Measurements from ENCODE around the gene PHC2.

The PHC2 gene

DNA sequence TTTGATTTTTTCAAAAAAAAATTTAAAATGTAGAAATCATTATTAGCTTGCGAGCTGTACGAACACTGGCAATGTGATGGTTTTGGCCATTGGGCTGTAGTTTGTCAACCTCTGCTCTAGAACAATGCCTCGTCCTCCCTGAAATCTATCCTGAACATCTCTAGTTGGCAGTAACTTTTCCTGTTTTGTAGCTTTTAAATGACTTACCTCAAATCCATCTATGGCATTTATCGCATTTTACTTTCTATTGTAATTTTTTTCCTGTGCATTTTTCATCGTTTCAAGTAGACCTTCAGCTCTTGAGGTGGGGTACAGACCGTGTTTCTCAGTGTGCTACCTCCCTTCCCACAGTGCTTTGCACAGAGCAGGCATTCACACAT is 79.6 kb downstream of the PHC2 start:
- no peak overlapping the region for H3K4me3 ChIP-seq (ENCODE audit: low read depth, low read length)
- TF ChIP-seq CTCF (IDR thresholded peaks at IDR 0.05; ENCODE audit: low read depth, low read length) (no peak), MAX (IDR thresholded peaks at IDR 0.05; ENCODE audit: low read depth, low read length) (no peak), MYC (IDR thresholded peaks at IDR 0.05; ENCODE audit: low read depth, low read length) (no peak), POLR2A (IDR thresholded peaks at IDR 0.05; ENCODE audit: extremely low read depth, insufficient read length) (no peak)
- DNase-seq (ENCODE audit: low read depth): no peak

GRCh38 chr1:33350611-33351280 is 80.1 kb downstream of the PHC2 start:
- peak overlapping the region; percentile 55 for H3K4me3 ChIP-seq (ENCODE audit: low read depth, low read length)
- TF ChIP-seq CTCF (IDR thresholded peaks at IDR 0.05; ENCODE audit: low read depth, low read length): no peak
- TF ChIP-seq MYC (IDR thresholded peaks at IDR 0.05; ENCODE audit: low read depth, low read length): no peak
- no peak for TF ChIP-seq MAX (IDR thresholded peaks at IDR 0.05; ENCODE audit: low read depth, low read length)
- TF ChIP-seq POLR2A (IDR thresholded peaks at IDR 0.05; ENCODE audit: extremely low read depth, insufficient read length): no peak
- no peak for DNase-seq (ENCODE audit: low read depth)

DNA sequence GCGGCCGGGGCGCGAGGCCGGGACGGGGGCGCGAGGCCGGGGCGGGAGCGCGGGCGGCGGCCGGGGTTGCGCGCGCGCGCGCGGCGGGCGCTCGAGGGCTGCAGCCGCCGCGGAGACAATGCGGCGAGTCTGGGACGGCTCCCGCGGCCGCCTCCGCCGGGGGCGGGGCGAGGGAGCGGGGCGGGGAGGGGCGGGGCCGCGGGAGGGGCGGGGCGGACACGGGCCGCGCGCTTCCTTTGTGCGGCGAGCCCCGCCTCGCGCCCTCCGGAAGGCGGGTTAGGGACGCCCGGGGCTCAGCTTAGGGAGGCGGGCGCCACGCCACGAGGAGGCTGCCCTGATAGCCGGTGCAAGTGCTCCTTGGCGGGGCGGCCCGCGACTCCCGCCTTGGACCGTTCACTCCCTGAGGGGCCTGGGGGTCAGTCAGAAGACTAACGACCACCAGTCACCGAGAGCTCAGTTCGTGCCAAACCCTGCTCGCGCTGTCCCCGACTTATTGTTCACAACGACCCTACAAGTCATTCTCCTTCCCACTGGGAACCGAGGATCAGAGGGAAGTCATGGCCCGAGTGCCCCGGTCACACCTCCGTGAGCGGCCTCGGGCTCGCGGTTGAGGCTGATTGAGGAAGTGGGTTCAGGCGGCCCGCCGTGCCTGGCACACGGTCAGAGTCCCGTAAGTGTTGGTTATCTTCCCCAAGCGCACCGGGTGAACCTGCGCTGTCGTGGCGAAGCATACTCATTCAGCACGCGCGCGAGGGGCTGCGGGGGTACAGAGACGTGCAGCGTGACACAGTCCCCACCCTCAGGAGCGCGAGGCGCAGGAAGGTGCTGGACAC is 80.9 kb downstream of the PHC2 start:
- DNase-seq (ENCODE audit: low read depth): peak; percentile 91
- TF ChIP-seq CTCF (IDR thresholded peaks at IDR 0.05; ENCODE audit: low read depth, low read length): no peak
- TF ChIP-seq MYC (IDR thresholded peaks at IDR 0.05; ENCODE audit: low read depth, low read length): 0 out of 2 replicates have a peak, but pooled peaks have one; percentile 7
- TF ChIP-seq POLR2A (IDR thresholded peaks at IDR 0.05; ENCODE audit: extremely low read depth, insufficient read length): peak; percentile 74
- TF ChIP-seq MAX (IDR thresholded peaks at IDR 0.05; ENCODE audit: low read depth, low read length): peak; percentile 76
- peak overlapping the region; percentile 55 for H3K4me3 ChIP-seq (ENCODE audit: low read depth, low read length)

GRCh38 chr1:33349081-33349759 is 81.7 kb downstream of the PHC2 start:
- DNase-seq (ENCODE audit: low read depth): peak; percentile 70
- TF ChIP-seq MYC (IDR thresholded peaks at IDR 0.05; ENCODE audit: low read depth, low read length) (no peak), POLR2A (IDR thresholded peaks at IDR 0.05; ENCODE audit: extremely low read depth, insufficient read length) (no peak), MAX (IDR thresholded peaks at IDR 0.05; ENCODE audit: low read depth, low read length) (no peak), CTCF (IDR thresholded peaks at IDR 0.05; ENCODE audit: low read depth, low read length) (no peak)
- peak overlapping the region; percentile 88 for H3K4me3 ChIP-seq (ENCODE audit: low read depth, low read length)

- peak overlapping the region; percentile 88 for H3K4me3 ChIP-seq (ENCODE audit: low read depth, low read length)
- no peak for DNase-seq (ENCODE audit: low read depth)
- no peak for TF ChIP-seq MYC (IDR thresholded peaks at IDR 0.05; ENCODE audit: low read depth, low read length)
- no peak for TF ChIP-seq CTCF (IDR thresholded peaks at IDR 0.05; ENCODE audit: low read depth, low read length)
- TF ChIP-seq POLR2A (IDR thresholded peaks at IDR 0.05; ENCODE audit: extremely low read depth, insufficient read length): no peak
- TF ChIP-seq MAX (IDR thresholded peaks at IDR 0.05; ENCODE audit: low read depth, low read length): no peak
These were observed 82.2 kb downstream of the PHC2 start for GRCh38 chr1:33348676-33349080.

All from NB4 (cell line).